Measurements from ENCODE around the gene CHURC1.

DNA sequence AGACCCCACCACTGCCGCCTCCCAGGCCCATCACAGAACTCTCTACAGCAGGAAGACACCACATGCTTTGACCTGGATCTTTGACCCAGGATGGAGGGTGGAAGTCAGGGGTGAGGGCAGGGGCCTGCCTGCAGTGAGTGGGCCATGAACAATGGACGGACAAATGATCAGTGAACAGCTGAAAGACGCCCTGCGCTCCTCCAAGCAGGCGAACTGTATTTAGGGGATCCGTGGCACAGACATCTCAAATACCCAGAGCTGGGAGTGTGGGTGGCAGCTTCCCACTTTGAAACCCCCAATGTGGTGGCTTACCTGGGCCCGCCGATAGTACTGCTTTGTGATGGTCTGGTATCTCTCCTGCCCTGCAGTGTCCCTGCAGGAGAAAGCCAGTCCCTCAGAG lies 37.0 kb downstream of the CHURC1 start:
- TF ChIP-seq KDM1A (IDR thresholded peaks at IDR 0.05; ENCODE audit: borderline replicate concordance, low read length) (no peak), POLR2A (IDR thresholded peaks at IDR 0.05; ENCODE audit: control extremely low read depth in 1 of 2, low read depth in 2 of 2, low read length in 2 of 2) (no peak), ZNF274 (IDR thresholded peaks at IDR 0.05; ENCODE audit: borderline replicate concordance, extremely low read depth, low read length) (no peak), CREB1 (IDR thresholded peaks at IDR 0.05) (no peak), SRF (IDR thresholded peaks at IDR 0.05; ENCODE audit: low read depth, low read length) (no peak), BRCA1 (IDR thresholded peaks at IDR 0.05; ENCODE audit: low read depth, low read length) (no peak), RBBP5 (IDR thresholded peaks at IDR 0.05; ENCODE audit: borderline replicate concordance, low read depth, low read length) (no peak), POLR2AphosphoS5 (IDR thresholded peaks at IDR 0.05; ENCODE audit: low read depth, low read length) (no peak), MAFK (IDR thresholded peaks at IDR 0.05; ENCODE audit: low read depth, low read length) (no peak), SUZ12 (IDR thresholded peaks at IDR 0.05; ENCODE audit: low read length) (no peak), JUND (IDR thresholded peaks at IDR 0.05; ENCODE audit: low read length) (no peak)
- TF ChIP-seq, protein P1, sequence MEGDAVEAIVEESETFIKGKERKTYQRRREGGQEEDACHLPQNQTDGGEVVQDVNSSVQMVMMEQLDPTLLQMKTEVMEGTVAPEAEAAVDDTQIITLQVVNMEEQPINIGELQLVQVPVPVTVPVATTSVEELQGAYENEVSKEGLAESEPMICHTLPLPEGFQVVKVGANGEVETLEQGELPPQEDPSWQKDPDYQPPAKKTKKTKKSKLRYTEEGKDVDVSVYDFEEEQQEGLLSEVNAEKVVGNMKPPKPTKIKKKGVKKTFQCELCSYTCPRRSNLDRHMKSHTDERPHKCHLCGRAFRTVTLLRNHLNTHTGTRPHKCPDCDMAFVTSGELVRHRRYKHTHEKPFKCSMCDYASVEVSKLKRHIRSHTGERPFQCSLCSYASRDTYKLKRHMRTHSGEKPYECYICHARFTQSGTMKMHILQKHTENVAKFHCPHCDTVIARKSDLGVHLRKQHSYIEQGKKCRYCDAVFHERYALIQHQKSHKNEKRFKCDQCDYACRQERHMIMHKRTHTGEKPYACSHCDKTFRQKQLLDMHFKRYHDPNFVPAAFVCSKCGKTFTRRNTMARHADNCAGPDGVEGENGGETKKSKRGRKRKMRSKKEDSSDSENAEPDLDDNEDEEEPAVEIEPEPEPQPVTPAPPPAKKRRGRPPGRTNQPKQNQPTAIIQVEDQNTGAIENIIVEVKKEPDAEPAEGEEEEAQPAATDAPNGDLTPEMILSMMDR (IDR thresholded peaks at IDR 0.05; ENCODE audit: control extremely low read depth in 1 of 3, insufficient read depth in 1 of 3, low read depth in 1 of 3, low read length in 3 of 3), result no peak
- TF ChIP-seq, protein P2, sequence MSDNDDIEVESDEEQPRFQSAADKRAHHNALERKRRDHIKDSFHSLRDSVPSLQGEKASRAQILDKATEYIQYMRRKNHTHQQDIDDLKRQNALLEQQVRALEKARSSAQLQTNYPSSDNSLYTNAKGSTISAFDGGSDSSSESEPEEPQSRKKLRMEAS (IDR thresholded peaks at IDR 0.05), result no peak
- TF ChIP-seq, protein P3, sequence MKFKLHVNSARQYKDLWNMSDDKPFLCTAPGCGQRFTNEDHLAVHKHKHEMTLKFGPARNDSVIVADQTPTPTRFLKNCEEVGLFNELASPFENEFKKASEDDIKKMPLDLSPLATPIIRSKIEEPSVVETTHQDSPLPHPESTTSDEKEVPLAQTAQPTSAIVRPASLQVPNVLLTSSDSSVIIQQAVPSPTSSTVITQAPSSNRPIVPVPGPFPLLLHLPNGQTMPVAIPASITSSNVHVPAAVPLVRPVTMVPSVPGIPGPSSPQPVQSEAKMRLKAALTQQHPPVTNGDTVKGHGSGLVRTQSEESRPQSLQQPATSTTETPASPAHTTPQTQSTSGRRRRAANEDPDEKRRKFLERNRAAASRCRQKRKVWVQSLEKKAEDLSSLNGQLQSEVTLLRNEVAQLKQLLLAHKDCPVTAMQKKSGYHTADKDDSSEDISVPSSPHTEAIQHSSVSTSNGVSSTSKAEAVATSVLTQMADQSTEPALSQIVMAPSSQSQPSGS (IDR thresholded peaks at IDR 0.05; ENCODE audit: low read length), result no peak
